DMS153 treated with DMSO at 0.1 percent for 48 hours (cell line): ENCODE measurements around the gene CROT.

Source experiments
- DNase-seq: peaks from one replicate; lab custom pipeline; 2025; ENCODE audit not compliant: unreplicated experiment; lab: John Stamatoyannopoulos, UW

Gene CROT

GRCh38 chr7:87413951-87414793 is 68.7 kb downstream of the CROT start:
- no peak for DNase-seq

DNA sequence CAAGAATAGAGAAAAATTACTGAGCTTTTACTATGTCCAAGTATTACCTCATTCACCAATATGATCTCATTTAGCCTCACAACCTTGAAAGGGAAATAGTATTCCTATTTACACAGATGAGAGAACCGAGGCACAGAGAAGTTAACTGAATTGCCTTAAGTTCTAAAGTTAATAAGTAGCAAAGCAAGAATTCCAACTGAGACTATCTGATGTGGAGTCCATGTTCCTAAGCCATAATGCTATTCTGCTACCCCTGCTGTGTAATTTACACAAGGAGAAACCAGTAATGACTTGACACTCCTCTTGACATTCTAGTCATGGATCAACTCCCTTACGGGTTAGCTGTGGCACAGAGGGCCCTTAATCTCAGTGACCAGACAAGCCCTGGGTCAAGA is 69.3 kb downstream of the CROT start:
- no peak for DNase-seq

DNA sequence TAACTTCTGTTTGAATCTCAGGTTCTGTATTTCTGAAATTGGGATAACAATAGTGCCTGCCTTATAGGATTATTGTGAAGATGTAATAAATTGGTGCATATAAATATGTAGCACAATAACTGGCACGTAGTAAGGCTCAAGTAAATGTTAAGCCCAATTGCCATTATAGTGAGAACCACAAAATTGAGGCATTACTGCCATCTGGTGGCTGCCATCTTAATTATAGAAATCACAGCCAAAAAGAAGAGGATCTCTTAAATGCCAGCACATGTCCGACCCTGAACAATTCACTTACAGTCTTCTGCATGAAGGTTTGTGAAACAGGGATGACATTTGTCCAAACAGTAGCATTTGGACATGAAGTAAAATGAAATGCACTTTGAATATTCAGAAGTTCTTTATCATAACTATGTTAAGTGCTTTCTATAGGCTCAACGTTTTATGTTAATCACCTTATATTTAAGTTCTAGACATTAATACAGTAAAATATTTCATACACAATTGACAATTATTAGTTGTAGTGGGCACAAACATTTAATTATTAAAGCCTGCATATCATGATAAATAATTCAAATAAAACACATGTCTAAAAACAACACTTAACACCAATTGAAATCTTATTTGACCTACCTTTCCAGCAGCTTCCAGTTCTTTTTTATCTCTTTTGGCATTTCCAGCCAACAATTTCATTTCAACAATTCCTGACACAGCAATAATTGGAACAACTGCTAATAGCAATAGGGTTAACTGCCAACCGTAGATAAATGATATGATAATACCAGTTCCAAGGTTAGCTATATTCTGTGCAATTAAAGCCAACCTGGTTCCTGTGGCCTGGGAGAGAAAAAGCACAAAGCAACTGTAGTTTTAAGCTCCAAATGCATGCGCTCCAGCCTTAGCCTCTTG is 71.5 kb downstream of the CROT start:
- peak; percentile 55 for DNase-seq

DNA sequence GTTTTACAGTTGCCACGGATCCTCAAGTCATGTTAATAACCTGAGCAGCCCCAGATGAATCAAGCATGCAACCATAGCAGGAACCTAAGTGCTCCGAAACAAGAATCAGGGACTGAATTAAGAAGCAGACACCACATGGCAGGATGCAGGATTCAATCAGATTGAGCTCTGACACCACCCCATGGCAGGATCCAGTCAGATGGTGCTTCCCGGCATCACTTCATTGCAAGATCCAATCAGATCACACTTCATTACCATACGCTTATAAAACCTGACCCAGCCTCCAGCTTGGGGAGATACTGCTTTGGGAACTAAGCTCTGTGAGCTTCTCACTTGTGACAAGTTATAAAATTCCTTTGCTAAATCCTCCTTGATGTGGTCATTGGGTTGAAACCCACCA is 74.7 kb downstream of the CROT start:
- no peak for DNase-seq

- DNase-seq = no peak
These were observed 78.6 kb downstream of the CROT start for GRCh38 chr7:87424075-87424474.

- DNase-seq = no peak
These were observed 80.7 kb downstream of the CROT start for GRCh38 chr7:87426160-87426559.

GRCh38 chr7:87427288-87427687 is 81.8 kb downstream of the CROT start:
- DNase-seq = no peak

DNA sequence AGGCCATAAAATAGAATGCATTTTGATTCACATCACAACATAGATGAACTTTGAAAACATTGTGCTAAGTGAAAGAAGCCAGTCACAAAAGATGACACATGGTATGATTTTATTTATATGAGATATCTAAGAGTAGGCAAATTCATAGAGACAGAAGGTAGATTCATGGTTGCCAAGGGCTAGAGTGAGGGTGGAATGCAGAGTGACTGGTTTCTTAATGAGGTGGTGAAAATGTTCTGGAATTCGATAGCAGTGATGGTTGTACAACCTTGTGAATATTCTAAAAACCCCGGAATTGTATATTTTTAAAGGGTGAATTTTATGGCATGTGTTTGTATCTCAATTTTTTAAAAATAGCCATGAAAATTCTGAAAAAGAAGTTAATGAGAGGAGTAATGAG is 87.1 kb downstream of the CROT start:
- no peak for DNase-seq

- DNase-seq = no peak
These were observed 90.1 kb downstream of the CROT start for GRCh38 chr7:87435546-87435945.

GRCh38 chr7:87445897-87446296 is 100.4 kb downstream of the CROT start:
- no peak for DNase-seq

- DNase-seq = no peak
These were observed 101.7 kb downstream of the CROT start for GRCh38 chr7:87447116-87447635.

DNA sequence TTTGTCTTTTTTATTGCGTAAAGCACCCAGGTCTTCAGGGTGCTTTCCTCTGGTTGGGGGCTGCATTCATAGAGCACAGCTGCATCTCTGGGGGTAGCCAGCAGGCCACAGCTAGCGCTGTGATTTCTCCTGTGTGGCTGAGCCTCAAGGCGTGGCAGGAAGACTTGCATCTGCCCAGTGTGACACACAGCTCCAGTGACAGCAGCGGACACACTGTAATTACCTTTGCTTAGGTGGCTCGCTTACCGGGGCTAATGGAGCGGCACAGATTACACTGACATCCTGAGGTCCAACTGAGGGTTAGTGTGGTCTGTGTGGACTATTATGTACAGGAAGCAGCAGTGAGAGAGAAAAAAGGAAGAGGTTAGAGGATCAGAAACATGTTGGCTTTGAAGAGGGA is 102.9 kb downstream of the CROT start:
- DNase-seq = peak; percentile 15
